Muscle layer of colon (tissue), 2 donors: ENCODE data around the gene FZR1.

Experiments
- H3K27ac ChIP-seq: one replicate; pipeline ENCODE4 v1.7.0; 2013; ENCODE audit warnings: low read depth, mild to moderate bottlenecking, low read length, moderate library complexity
- H3K27me3 ChIP-seq, 2 donors: one replicate each; pipeline ENCODE4 v1.7.0; 2013; ENCODE audit warnings: low read length in 2 of 2, mild to moderate bottlenecking in 2 of 2; ENCODE audit not compliant: insufficient read depth in 2 of 2, control insufficient read depth in 1 of 2
- H3K36me3 ChIP-seq: one replicate; pipeline ENCODE4 v1.7.0; 2013; ENCODE audit warnings: mild to moderate bottlenecking, low read length; ENCODE audit not compliant: insufficient read depth
- H3K4me1 ChIP-seq: one replicate; pipeline ENCODE4 v1.7.0; 2013; ENCODE audit warnings: mild to moderate bottlenecking, low read length; ENCODE audit not compliant: insufficient read depth
- H3K4me3 ChIP-seq, 2 donors: one replicate each; pipeline ENCODE4 v1.7.0; 2013; ENCODE audit warnings: low read length in 2 of 2, low read depth in 1 of 2, mild to moderate bottlenecking in 1 of 2, moderate library complexity in 1 of 2
- H3K9ac ChIP-seq: one replicate; pipeline ENCODE4 v1.7.0; 2013; ENCODE audit warnings: low read length
- H3K9me3 ChIP-seq: one replicate; pipeline ENCODE4 v1.7.0; 2013; ENCODE audit warnings: mild to moderate bottlenecking, low read length
- donor health status: abdominal sarcoma.
- donor health status: Adenocarcinoma of cecum.

The FZR1 gene

DNA sequence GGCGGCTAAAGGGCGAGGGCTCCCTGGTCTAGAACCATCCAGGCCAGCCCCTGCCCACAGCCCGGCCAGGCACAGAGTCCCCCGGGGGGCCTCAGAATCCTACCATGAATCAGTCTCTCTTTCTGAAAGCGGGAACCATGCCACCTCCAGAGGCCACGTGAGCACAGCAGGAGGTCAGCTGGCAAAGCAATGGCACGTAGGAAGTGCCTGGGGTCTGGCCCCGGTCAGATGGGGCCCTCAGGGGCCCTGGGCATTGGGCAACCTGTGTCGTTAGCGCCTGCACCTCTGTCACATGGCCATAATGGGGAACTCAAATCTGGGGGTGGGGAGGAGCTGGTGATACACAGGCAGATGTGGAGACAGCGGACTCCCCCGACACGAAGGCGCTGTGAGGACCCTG lies 42.5 kb downstream of the FZR1 start:
- H3K4me1 ChIP-seq = no peaks in the 10 kb centered on the region
- no peak overlapping the region for H3K9ac ChIP-seq
- peaks cover 4% of the 10 kb centered on the region for H3K36me3 ChIP-seq
- no peaks in the 10 kb centered on the region for H3K9me3 ChIP-seq
- no peaks in the 10 kb centered on the region for H3K27me3 ChIP-seq
- no peak overlapping the region for H3K27ac ChIP-seq
- no peak overlapping the region for H3K4me3 ChIP-seq

DNA sequence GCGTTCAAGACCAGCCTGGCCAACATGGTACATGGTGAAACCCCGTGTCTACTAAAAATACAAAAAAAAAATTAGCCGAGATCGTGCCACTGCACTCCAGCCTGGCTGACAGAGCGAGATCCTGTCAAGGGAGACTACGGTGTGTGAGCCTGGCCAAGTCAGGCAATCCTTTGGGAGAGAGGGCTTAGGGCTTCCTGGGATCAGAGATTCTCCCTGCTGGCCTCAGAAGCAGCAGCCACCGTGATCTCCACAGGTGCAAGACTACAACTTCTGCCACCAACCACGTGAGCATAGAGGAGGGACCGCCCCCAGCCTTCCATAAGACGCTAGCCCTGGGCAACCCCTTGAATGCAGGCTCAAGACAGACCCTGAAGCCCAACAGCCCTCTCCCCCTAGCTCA lies 43.7 kb downstream of the FZR1 start:
- Histone ChIP-seq H3K9me3 (no peaks in the 10 kb centered on the region), H3K36me3 (peaks cover 4% of the 10 kb centered on the region)

DNA sequence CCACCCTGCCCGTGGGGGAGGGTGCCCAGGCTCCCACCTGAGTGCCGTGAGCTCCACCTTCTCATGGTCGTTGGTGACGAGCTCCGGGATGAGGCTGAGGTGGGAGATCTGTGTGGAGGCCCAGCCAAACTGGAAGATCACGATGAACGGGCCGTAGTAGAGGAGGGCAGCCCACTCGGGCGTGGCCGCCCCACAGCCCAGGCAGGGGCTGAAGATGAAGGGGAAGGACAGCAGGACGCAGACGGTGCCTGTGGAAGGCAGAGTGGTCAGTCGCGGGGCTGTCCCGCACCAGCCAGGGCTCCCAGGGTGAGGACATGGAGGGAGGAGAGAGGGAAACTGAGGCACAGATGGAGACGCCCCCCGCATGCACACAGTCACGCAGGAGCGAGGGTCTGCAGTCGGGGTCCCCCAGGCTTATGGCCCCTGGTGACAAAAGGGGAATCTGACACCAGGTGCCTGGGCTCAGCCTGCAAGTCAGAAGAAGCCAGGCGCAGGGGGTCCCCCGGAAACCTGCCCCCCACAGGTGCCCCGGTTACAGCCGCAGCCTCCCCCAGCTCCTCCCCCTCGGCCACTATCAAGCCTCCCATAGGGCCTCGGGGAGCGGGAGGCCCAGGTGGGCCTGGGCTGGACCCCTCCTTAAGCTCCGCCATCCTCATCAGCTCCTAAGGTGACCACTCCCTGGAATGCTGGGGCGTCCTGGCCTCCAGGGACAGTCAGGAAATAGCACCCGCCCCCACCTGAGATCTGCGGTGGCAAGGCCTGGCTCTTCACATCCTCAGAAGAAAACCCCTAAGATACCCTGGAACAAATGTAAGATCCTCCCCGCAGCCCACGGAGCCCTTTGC lies 45.1 kb downstream of the FZR1 start:
- H3K27me3 ChIP-seq = no peaks in the 10 kb centered on the region
- H3K36me3 ChIP-seq = peaks cover 4% of the 10 kb centered on the region
- no peaks in the 10 kb centered on the region for H3K9me3 ChIP-seq
- no peak overlapping the region for H3K9ac ChIP-seq
- H3K4me3 ChIP-seq = no peak overlapping the region
- peaks cover 14% of the 10 kb centered on the region for H3K4me1 ChIP-seq
- H3K27ac ChIP-seq = no peak overlapping the region

More for the DNA sequence above, 43.7 kb downstream of the FZR1 start:
- Histone ChIP-seq H3K27ac (no peak overlapping the region), H3K4me3 (no peak overlapping the region), H3K4me1 (peaks cover 4% of the 10 kb centered on the region), H3K27me3 (no peaks in the 10 kb centered on the region), H3K9ac (no peak overlapping the region)

DNA sequence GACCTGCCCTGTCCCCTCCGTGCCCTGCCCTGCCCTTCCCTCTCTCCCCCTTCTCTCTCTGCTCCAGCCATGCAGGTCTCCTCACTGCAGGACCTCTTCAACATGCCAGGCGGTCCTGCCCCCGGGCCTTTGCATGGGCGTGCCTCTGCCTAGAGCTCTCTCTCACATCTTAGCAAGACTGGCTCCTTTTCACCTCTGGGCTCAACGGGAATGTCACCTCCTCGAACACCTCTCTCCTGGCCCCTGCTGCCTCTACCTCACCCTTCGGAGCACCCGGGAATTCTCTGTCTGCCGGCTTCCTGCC lies 45.6 kb downstream of the FZR1 start:
- peaks cover 20% of the 10 kb centered on the region for H3K4me1 ChIP-seq
- no peaks in the 10 kb centered on the region for H3K9me3 ChIP-seq
- no peak overlapping the region for H3K4me3 ChIP-seq
- no peaks in the 10 kb centered on the region for H3K27me3 ChIP-seq
- no peak overlapping the region for H3K9ac ChIP-seq
- peaks cover 4% of the 10 kb centered on the region for H3K36me3 ChIP-seq
- H3K27ac ChIP-seq = no peak overlapping the region

DNA sequence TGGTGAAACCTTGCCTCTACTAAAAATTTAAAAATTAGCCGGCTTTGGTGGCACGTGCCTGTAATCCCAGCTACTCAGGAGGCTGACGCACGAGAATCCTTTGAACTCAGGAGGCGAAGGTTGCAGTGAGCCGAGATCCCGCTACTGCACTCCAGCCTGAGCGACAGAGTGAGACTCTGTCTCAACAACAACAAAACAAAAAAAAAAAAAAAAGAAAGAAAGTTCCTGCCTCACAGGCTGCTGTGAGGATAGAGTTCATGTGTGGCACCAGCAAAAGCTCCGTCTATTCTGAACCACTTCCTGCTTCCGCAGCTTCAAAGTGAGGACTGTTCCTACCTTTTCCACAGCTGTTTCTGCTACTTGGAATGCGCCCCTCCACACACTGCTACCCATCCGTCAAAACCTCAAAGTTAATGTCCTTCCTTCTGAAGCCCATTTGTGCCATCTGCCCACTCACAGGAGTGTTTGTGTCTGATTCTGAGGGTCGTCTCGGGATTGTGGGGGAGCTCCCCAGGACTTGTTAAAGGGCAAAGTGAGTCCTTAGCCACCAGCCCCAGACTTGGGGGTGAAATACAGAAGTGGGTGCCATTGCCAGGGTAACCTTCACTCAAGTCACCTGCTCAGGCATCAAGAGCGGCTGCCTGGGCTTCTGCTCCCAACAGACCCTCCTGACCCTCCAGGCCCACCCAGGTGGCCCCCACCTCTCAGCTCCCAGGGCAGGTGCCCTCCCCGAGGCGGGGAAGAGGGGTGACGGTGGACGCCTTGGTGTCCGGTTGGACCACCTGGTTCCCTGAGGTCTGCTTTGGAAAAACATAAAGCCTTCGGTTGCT lies 48.4 kb downstream of the FZR1 start:
- no peak overlapping the region for H3K9ac ChIP-seq
- no peaks in the 10 kb centered on the region for H3K9me3 ChIP-seq
- H3K4me1 ChIP-seq = peaks cover 20% of the 10 kb centered on the region
- no peaks in the 10 kb centered on the region for H3K27me3 ChIP-seq
- H3K36me3 ChIP-seq = no peaks in the 10 kb centered on the region
- no peak overlapping the region for H3K4me3 ChIP-seq
- H3K27ac ChIP-seq = no peak overlapping the region

DNA sequence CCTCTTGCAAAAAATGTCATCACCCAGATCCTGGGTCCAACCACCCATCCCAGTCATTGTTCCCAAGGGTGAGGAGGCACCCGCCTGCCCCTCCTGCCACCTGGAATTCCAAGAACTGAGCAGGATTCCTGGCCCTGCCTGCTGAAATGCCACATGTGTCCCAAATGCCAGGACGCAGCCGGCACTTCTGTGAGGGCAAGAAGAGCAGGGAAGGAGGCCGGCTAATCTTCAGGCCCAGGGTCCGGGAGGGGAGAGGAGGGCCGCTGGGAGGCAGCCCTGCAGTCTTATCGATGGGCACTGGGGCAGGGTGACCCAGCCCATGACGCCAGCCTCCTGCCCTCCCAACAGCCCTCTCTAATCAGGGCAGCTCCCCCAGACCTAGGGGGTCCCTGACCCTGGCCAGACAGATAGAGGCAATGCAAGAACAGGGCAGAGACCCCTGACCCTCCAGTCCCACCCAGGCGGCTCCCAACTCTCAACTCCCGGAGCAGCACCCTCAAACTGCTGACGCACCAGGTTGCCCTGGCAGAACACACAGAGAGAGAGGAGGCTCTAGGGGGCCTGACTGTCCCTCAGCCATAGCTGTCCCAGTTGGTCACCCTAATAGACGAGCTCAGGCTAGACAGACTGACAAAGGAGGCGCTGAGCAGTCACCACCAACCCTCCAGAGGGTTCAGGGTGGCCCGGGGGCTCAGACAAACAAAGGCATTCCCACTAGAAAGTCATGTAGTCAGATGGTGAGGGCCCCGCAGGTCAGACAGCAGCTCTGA lies 49.7 kb downstream of the FZR1 start:
- Histone ChIP-seq H3K9me3 (no peaks in the 10 kb centered on the region), H3K4me1 (peaks cover 20% of the 10 kb centered on the region), H3K27me3 (no peaks in the 10 kb centered on the region), H3K4me3 (peak overlapping the region; percentile 84 to 91), H3K9ac (peak overlapping the region; percentile 57), H3K27ac (no peak overlapping the region), H3K36me3 (no peaks in the 10 kb centered on the region)

DNA sequence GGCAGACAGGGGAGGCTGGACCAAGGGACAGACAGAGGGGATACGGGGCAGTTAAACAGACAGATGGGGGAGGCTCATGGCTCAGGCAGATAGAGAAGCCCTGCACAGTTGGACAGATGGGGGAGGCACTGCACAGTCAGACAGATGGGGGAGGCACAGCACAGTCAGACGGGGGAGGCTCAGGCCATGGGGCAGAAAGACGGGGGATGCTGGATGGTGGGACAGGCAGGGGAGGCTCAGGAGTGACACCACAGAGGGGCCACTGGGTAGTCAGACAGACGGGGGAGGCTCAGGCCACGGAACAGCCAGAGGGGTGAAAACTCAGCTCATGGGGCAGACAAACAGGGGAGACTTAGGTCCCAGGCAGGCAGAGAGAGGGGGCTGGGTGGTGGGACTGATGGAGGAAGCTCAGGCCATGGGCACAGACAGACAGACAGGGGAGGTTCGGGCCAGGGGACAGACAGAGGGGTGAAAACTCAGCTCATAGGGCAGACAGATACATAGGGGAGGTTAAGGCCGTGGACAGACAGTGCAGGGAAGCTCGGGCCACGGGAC lies 50.4 kb downstream of the FZR1 start:
- H3K9me3 ChIP-seq = no peaks in the 10 kb centered on the region
- peak overlapping the region; percentile 84 to 91 for H3K4me3 ChIP-seq
- H3K4me1 ChIP-seq = peaks cover 20% of the 10 kb centered on the region
- H3K9ac ChIP-seq = peak overlapping the region; percentile 57
- H3K27ac ChIP-seq = peak overlapping the region; percentile 34
- H3K36me3 ChIP-seq = no peaks in the 10 kb centered on the region
- no peaks in the 10 kb centered on the region for H3K27me3 ChIP-seq

DNA sequence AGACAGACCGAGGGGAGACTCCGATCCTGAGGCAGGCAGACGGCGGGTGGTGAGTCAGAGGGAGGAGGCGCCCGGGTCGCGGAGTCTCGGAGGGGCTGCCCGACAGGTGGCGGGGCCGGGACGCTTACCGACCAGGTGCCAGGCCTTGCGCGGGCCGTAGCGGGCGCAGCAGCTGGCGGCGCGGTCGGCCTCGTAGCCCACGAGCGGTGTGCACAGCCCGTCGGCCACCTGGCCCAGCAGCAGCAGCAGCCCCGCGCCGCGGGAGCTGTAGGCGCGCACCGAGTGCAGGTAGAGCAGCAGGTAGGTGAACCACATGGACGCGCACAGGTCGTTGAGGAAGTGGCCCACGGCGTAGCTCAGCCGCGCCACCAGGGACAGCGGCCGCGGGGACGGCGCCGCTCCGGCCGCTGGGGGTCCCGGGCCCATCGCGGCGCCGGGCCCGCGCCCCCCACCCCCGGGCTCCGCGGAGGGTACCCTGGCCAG lies 50.9 kb downstream of the FZR1 start:
- Histone ChIP-seq H3K9me3 (no peaks in the 10 kb centered on the region), H3K4me3 (peak overlapping the region; percentile 84 to 91), H3K27me3 (no peaks in the 10 kb centered on the region), H3K36me3 (no peaks in the 10 kb centered on the region), H3K9ac (peak overlapping the region; percentile 57), H3K4me1 (peaks cover 20% of the 10 kb centered on the region), H3K27ac (peak overlapping the region; percentile 34)

DNA sequence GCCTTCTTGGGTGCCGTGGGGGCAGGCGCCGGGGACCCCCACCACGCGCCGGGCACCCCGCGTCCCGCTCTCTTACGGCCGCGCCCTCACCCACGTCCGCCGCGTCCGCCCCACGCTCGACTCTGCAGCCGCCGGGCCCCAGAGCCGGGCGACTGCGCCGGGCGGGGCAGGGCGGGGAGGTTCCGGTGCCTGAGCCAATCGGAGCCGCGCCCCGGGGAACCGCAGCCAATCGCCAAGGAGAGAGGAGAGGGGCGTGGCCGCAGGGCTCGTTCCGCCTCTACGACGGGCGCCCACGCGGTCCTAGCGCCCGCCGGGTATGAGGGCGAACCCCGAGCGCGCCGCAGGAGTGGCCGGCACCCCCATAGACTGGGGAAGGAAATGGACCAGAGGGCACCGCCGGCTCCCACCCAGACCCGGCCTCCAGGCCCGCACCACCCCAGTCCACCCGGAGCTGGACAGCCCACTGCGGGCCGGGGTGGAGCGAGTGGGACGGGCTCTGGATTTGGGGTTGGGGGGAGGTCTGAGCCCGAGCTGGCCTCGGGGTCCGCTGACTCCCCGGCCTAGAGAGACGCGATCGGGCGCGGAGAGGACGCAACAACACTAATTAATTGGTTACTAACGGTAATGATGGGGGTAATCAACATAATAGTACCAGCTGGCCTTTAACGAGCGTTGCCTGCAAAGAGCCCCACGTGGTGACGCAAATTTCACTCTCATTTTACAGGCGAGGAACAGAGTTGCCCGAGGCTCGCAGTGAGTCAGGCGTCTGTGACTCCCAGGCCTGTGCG lies 51.5 kb downstream of the FZR1 start, which contains the start of gene MFSD12:
Gene MFSD12 (minus strand): TSS at position 126 of the 788 bp plus-strand sequence. CDS start 183 bp downstream, outside the sequence.
- peak within 1 kb of the TSS; percentile 92 for H3K27ac ChIP-seq
- peak within 1 kb of the TSS; percentile 57 for H3K9ac ChIP-seq
- no peaks in the 10 kb centered on the region for H3K27me3 ChIP-seq
- H3K4me1 ChIP-seq = peaks cover 20% of the 10 kb centered on the region
- no peaks in the 10 kb centered on the region for H3K9me3 ChIP-seq
- no peaks in the 10 kb centered on the region for H3K36me3 ChIP-seq
- peak within 1 kb of the TSS; percentile 84 to 91 for H3K4me3 ChIP-seq

DNA sequence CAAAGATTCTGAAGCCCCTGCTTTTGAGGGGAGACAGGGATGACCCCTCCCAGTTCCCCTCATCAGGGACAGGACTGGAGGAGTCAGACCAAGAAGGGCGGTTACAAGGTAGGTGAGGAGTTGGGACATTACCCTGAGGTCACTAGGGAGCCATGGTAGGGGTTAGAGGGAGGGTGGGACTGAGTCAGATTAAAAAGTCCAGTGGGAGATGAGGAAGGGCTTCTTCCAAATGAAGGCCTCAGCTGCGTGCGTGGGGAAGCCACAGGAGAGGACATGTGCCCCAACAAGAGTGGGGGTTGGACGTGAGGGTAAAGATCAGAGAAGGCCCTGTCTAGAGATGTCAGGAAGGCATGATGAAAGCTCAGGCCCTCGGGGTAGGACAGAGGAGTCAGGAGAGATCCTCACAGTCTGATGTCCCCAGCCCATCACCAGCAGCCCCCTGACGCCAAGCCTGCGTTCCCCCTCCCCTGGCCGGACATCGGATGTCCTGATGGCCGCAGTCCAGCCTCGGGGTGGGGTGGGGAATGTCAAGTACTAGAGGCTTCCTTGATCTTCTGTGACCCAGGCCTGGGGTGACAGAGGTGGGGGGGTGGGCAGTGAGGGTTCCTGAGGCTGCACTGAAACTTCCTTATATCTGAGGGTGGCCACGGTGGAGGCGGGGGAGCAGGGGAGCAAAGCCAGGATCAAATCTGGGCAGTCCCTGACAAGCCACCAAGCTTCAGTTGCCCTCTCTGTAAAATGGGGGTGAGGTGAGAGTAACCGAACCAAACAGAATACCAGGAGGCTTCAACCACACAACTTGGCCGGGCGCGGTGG lies 57.8 kb downstream of the FZR1 start:
- H3K4me1 ChIP-seq = no peaks in the 10 kb centered on the region
- no peak overlapping the region for H3K27ac ChIP-seq
- no peaks in the 10 kb centered on the region for H3K27me3 ChIP-seq
- no peaks in the 10 kb centered on the region for H3K36me3 ChIP-seq
- H3K9ac ChIP-seq = no peak overlapping the region
- H3K4me3 ChIP-seq = no peak overlapping the region
- no peaks in the 10 kb centered on the region for H3K9me3 ChIP-seq
